Muscle of arm (tissue), 12 donors: Measurements from ENCODE around the gene SORCS2. TPM values are rescaled to one million over a fixed set of nuclear protein-coding genes. Genes with fewer than 3 reads are reported as not detected.

Source experiments
- DNase-seq: peaks from one replicate; pipeline ENCODE4 v3.0.0-alpha.2; 2013
- polyA plus RNA-seq, 12 donors: library from polyadenylated mRNA; unstranded; fragments of 120-200 nt; gene quantifications; one replicate each; pipeline ENCODE4 v1.2.1, GENCODE V29; 2013; ENCODE audit not compliant: insufficient read length in 12 of 12

The SORCS2 gene
- polyA plus RNA-seq, 12 donors: 5.6 to 18.2 (median 8.3) TPM; not detected in 1

GRCh38 chr4:7242766-7243165, 50.4 kb downstream of the SORCS2 start:
- DNase-seq: no peak

- no peak for DNase-seq
These were observed 51.4 kb downstream of the SORCS2 start for GRCh38 chr4:7243609-7244330.

GRCh38 chr4:7244331-7244665, 52.0 kb downstream of the SORCS2 start:
- no peak for DNase-seq

- no peak for DNase-seq
These were observed 52.5 kb downstream of the SORCS2 start for GRCh38 chr4:7244751-7245320.

GRCh38 chr4:7247521-7247920, 55.2 kb downstream of the SORCS2 start:
- DNase-seq: no peak

- DNase-seq: no peak
These were observed 55.6 kb downstream of the SORCS2 start for GRCh38 chr4:7247946-7248345.

- no peak for DNase-seq
These were observed 56.5 kb downstream of the SORCS2 start for GRCh38 chr4:7248857-7249256.

- no peak for DNase-seq
These were observed 59.0 kb downstream of the SORCS2 start for GRCh38 chr4:7251321-7251720.

- no peak for DNase-seq
These were observed 59.7 kb downstream of the SORCS2 start for GRCh38 chr4:7252051-7252450.

GRCh38 chr4:7252510-7253340, 60.4 kb downstream of the SORCS2 start:
- DNase-seq: no peak

- DNase-seq: no peak
These were observed 61.0 kb downstream of the SORCS2 start for GRCh38 chr4:7253341-7253700.

GRCh38 chr4:7253837-7254236, 61.5 kb downstream of the SORCS2 start:
- no peak for DNase-seq

- no peak for DNase-seq
These were observed 62.6 kb downstream of the SORCS2 start for GRCh38 chr4:7254736-7255487.

GRCh38 chr4:7255488-7255881, 63.1 kb downstream of the SORCS2 start:
- DNase-seq: no peak

- DNase-seq: no peak
These were observed 63.7 kb downstream of the SORCS2 start for GRCh38 chr4:7255996-7256395.

- DNase-seq: peak; percentile 77
These were observed 64.9 kb downstream of the SORCS2 start for GRCh38 chr4:7256984-7257810.

GRCh38 chr4:7259039-7259438, 66.7 kb downstream of the SORCS2 start:
- DNase-seq: no peak

GRCh38 chr4:7260569-7260968, 68.2 kb downstream of the SORCS2 start:
- no peak for DNase-seq

- DNase-seq: no peak
These were observed 68.7 kb downstream of the SORCS2 start for GRCh38 chr4:7261087-7261486.

- no peak for DNase-seq
These were observed 69.2 kb downstream of the SORCS2 start for GRCh38 chr4:7261536-7261935.

- no peak for DNase-seq
These were observed 69.8 kb downstream of the SORCS2 start for GRCh38 chr4:7262134-7262533.
